OCI-LY1 (cell line): ENCODE results near the gene SLC22A17.

Source experiments
- CTCF ChIP-seq: fragments of 200-600 bp; sonication (generic), shearing (Covaris generic); IDR thresholded peaks from 2 replicates; pipeline ENCODE4 v1.5.1; 2017; ENCODE audit warnings: mild to moderate bottlenecking, antibody characterized with exemption, low read length, moderate library complexity, mixed read lengths
- EZH2 ChIP-seq: fragments of 200-600 bp; sonication (generic), shearing (Covaris generic); IDR thresholded peaks from 2 replicates; pipeline ENCODE4 v1.8.0; 2017; ENCODE audit warnings: borderline replicate concordance, mixed run types, mild to moderate bottlenecking, antibody characterized with exemption, low read length, moderate library complexity, mixed read lengths

GRCh38 chr14:23376482-23377197, 24.0 kb upstream of the SLC22A17 start, which contains the start of gene CMTM5:
- TF ChIP-seq CTCF = no peak
- TF ChIP-seq EZH2 = no peak
